ENCODE data around the gene FHOD1.

The FHOD1 gene

DNA sequence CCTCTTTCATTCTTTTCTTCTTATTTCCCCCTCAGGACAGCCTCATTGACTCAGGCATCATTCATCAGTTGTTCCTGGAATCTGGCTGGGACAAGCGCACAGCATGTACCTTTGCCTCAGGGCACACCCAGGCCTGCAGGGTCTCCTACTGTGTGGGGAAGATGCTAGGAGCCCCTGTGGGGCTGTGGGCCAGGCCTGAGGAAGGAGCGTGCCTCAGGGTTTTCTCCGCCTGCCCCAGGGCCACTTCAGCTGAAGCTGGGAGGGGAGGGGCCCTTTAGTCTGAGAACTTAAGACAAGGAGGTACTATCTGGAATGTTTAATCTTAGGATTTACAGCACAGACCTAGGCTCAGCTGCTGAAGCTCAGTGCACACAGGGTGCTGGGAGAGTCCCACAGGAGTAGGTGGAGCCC, 40.4 kb downstream of the FHOD1 start:
- DNase-seq: no peak

DNA sequence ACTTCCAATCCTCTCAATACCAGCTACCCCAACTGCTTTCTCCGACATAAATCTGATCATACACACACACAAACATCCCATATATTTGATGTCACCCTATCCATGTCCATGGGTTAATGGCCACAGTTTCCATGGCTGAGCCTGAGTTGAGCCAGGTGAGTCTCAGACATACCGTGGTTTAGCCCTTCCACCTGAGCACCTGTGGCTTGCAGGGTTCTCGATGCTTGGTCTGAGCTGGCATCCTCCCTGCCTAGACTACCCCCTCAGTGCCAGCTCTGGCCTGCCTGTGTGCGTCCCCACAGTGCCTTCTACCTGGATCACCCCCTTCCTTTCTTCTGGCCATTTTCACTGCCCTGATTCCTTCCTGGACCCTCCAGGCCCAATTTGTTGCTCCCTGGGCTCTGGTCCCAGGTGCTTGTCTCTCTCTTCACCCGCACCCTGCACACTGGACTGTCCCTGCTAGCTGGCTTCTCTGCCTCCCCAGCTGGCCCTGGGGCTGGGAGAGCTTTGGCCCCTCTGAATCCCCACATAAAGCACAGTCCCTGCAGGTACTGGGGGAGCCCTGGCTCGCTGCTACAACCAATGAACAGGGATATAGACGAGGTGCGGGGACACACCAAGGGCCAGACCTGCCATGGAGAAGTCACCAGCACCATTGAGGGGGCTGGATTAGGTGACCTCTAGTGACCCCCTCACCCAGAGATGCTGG, 41.0 kb downstream of the FHOD1 start:
- DNase-seq: no peak

DNA sequence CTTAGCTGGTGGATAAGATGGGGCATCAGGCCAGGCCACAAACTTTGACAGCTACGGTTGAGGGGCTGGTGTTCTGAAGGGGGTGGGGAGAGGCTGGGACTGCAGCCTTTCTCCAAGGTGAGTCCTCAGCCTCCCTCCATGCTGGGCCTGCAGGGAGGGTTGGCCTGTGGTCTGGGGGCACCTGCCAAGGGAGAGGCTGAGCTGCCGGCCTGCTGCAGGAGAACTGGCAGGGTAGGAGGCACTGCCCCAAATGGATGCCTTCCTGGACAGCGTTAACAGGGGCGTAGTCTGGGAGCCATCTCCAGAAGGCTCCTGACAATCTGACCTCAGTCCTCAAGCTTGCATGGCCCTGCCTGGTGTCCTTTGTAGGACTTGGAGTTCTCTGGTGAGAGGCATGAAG, 43.2 kb downstream of the FHOD1 start:
- DNase-seq: no peak

DNA sequence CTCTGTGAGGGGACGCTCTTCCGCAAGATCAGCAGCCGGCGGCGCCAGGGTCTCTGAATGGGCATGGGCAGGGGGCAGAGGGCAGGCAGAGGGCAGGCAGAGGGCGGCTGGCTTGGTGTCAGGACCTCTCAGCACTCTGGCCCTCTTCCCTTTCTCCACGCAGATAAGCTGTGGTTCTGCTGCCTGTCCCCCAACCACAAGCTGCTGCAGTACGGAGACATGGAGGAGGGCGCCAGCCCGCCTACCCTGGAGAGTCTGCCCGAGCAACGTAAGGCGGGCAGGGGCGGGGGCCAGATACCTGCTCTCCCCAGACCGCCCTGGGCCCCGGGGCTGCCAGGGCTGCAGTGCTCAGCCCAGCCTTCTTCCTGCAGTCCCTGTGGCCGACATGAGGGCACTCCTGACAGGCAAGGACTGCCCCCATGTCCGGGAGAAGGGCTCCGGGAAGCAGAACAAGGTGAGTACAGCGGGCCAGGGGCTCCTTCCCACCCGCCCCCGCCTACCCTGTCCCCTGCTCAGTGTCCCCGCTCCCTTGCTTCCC, 44.3 kb downstream of the FHOD1 start:
- DNase-seq: no peak

DNA sequence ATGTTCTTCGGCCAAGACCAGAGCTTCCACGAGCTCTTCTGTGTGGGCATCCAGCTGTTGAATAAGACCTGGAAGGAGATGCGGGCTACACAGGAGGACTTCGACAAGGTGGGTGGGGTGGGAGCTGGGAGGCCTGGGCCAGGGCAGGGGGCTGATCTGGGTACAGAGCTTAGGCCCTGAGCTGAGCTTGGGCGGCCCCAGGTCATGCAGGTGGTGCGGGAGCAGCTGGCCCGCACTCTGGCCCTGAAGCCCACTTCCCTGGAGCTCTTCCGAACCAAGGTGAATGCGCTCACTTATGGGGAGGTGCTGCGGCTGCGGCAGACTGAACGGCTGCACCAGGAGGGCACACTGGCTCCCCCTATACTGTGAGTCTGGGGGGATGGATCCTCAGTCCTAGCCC, 44.9 kb downstream of the FHOD1 start:
- DNase-seq: no peak

- no peak for DNase-seq
These were observed 45.6 kb downstream of the FHOD1 start for GRCh38 chr16:67201411-67202345.

DNA sequence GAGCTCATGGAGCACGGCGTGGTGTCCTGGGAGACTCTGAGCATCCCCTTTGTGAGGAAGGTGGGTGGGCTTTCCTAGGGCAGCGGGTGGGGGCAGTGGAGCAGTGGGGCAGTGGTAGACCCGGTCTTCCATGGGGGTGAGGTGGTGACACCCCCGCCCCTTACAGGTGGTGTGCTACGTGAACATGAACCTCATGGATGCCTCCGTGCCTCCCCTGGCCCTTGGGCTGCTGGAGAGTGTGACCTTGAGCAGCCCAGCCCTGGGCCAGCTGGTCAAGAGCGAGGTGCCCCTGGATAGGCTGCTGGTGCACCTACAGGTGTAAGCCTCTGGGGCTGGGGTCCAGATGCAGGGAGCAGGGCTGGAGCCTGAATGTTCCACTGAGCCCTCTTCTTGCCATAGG, 46.8 kb downstream of the FHOD1 start:
- no peak for DNase-seq

DNA sequence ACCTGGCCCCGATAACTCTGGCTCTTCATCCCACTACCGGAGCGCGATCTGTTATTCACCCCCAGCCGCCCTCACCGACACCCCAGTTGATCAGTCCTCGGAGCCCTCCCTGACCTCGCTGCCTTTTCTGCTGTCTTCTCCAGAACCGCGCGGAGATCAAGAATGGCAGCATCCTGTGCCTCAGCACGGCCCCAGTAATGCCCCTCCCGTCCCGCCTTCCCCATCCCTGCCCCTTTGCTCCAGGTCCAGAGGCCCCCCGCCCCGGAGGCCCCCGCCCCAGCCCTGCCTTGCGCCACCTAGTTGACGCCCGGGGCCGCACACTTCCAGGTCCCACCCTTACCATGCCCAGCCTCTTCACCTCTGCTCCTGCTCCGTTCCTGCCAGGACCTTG, 47.5 kb downstream of the FHOD1 start:
- no peak for DNase-seq

- no peak for DNase-seq
These were observed 48.1 kb downstream of the FHOD1 start, which contains the start of gene ELMO3 for GRCh38 chr16:67199011-67199807. ELMO3 (plus strand) TSS chr16:67199131; CDS start chr16:67199327, 196 bp downstream.

DNA sequence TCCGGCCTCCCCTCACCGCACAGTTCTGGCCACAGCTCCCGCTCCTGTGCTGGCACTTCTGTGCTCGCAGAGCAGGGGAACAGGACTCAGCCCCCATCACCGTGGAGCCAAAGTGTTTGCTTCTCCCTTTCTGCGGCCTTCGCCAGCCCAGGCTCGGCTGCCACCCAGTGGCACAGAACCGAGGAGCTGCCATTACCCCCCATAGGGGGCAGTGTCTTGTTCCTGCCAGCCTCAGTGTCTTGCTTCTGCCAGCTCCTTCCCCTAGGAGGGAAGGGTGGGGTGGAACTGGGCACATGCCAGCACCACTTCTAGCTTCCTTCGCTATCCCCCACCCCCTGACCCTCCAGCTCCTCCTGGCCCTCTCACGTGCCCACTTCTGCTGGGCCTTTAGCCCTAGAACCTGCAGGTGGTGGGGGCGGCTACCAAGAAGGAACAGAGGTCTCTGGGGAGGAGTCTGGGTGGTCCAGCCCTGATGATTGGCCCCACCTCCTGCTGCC, 49.0 kb downstream of the FHOD1 start:
- DNase-seq: no peak

DNA sequence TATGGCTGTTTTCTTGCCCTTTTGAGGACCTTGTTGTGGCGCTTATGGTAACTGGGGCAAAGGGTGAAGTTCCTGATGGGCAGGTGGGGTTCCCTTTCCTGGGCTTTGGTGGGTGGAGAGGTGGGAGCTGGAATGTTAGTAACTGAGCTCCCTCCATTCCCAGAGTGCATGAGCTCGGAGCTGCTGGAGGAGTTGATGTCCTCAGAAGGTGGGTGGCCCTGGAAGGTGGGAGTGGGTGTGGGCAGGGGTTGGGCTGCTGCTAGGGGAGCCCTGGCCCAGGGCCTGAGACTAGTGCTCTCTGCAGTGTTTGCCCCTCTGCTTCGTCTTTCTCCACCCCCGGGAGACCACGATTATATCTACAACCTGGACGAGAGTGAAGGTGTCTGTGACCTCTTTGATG, 49.6 kb downstream of the FHOD1 start:
- no peak for DNase-seq

- no peak for DNase-seq
These were observed 50.4 kb downstream of the FHOD1 start for GRCh38 chr16:67196881-67197280.

DNA sequence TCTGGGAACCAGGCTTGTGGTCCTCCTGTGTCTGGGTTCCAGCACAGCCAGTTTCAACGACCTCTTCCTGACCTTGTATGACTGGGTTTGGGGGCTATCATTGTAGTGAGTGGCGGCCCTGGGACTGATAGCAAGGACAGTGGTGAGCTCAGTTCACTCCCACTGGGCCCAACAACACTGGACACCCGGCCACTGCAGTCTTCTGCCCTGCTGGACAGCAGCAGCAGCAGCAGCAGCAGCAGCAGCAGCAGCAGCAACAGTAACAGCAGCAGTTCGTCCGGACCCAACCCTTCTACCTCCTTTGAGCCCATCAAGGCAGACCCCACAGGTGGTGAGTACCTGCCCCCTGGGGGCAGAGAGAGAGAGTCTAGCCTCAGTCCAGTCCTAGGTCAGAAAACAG, 51.6 kb downstream of the FHOD1 start:
- no peak for DNase-seq

- DNase-seq: no peak
These were observed 53.0 kb downstream of the FHOD1 start for GRCh38 chr16:67194260-67194659.

- DNase-seq: no peak
These were observed 53.7 kb downstream of the FHOD1 start for GRCh38 chr16:67193536-67193935.

DNA sequence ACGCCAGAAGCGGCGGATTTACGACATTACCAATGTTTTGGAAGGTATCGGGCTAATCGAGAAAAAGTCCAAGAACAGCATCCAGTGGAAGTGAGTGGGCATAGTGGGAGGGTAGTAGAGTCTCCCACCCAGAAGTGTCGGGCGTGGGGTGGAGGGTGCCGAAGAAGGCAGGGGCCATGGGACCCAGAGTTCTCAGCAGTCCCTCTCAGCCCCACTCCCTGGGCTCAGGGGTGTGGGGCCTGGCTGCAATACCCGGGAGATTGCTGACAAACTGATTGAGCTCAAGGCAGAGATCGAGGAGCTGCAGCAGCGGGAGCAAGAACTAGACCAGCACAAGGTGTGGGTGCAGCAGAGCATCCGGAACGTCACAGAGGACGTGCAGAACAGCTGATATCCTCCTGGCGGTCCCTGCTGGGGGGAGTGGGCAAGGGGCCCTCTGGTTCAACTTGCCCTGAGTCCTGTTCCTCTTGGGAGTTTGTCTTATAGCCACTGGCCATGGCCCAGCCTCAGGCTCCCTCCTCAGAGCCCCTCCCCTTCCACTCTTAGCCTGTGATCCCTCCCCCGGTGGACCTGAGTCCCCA, 54.4 kb downstream of the FHOD1 start:
- no peak for DNase-seq

DNA sequence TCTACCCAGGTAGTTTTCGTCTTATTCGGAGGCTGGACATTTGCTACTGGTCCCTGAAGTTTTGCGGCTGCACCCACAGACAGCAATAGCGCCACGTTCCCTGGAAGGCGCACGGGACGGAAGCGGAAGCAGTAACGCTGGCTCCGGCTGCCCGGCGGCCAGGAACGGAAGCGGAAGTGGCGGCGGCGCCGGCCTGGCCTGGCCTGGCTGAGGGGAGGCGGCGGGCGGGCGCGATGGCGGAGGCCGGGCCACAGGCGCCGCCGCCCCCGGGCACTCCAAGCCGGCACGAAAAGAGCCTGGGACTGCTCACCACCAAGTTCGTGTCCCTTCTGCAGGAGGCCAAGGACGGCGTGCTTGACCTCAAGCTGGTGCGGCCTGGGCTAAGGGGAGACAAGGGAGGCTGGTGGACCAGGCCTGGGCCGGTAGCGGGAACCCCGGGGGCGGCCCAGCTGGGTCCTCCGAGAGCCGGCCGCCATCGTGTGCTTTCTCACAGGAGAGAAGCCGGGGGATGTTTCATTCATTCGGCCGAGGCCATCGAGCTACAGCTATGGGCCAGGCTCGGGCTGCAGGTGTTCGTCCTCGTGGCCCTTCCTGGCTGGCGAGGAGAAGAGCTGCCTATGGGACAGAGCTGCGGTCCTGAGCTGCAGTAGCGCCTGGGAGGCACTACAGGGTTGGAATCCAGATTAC, 55.1 kb downstream of the FHOD1 start, which contains the start of gene E2F4:
TSS of gene E2F4 (plus strand) at position 161 of the 687 bp plus-strand sequence. CDS start at position 234, 73 bp downstream.
- DNase-seq: peak; percentile 86

DNA sequence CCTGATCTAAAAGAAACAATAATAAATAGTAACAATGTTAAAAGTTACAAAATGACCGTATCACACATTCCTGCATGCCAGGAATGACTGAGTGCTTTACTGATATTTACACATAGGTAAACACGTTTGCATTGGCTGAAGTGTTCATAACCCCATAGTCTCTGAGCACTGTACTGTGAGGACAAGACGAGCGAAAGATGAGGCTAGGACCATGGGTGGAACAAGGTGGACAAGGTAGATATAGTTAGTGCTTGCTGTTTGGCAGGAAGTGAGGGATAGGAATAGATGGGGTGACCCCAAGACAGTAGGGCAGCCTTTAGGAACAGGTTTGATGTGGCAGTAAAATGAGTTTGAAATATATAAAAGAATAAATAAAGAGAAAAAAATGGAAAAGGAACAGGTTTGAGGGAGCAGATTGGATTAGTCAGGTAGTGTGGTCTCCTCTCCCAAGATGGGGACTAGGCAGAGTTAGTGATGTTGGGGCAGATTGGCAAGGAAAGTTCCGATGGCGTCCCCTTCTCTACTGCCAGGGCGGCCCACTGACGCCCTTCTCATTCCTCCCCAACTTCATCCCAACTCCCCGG, 55.8 kb downstream of the FHOD1 start:
- DNase-seq: no peak

- no peak for DNase-seq
These were observed 56.6 kb downstream of the FHOD1 start for GRCh38 chr16:67190448-67191399.

- no peak for DNase-seq
These were observed 57.2 kb downstream of the FHOD1 start, which contains the start of gene EXOC3L1 for GRCh38 chr16:67190041-67190440. EXOC3L1 (minus strand) TSS chr16:67190136; CDS start chr16:67189676, 460 bp downstream.
